ENCODE data around the gene PLPPR2. TPM values are rescaled to one million over a fixed set of nuclear protein-coding genes. Genes with fewer than 3 reads are reported as not detected.
"Not testable (repeated sequence)": the region's sequence is repeated elsewhere in the genome, so short reads cannot be mapped to it uniquely, and the experiment has no call there.

Gene PLPPR2
- total RNA-seq, 1 experiment from 2014 or later = 7.5 TPM

- ATAC-seq; H3K4me3 Mint-ChIP-seq; CTCF ChIA-PET; H3K9me3 Mint-ChIP-seq; DNase-seq (ENCODE audit: low spot score); H3K36me3 Mint-ChIP-seq; H3K27ac Mint-ChIP-seq; POLR2A ChIA-PET: not testable (repeated sequence)
- peaks cover 73% of the 10 kb centered on the region for H3K27me3 Mint-ChIP-seq (ENCODE audit: low read depth)
- peak; percentile 90 for TF ChIP-seq ZNF121 (CRISPR knock-in tag; IDR thresholded peaks at IDR 0.05)
- peaks cover 12% of the 10 kb centered on the region for H3K4me1 Mint-ChIP-seq
Observed at GRCh38 chr19:11354102-11354501, 1.1 kb upstream of the PLPPR2 start.

- no peaks in the 10 kb centered on the region for H3K36me3 Mint-ChIP-seq
- POLR2A ChIA-PET = no interaction called here
Observed at GRCh38 chr19:11356074-11356397, 804 bp downstream of the PLPPR2 start.

More at GRCh38 chr19:11356074-11356397, 804 bp downstream of the PLPPR2 start:
- peak overlapping the region; percentile 75 for H3K4me3 Mint-ChIP-seq
- H3K9me3 Mint-ChIP-seq = no peaks in the 10 kb centered on the region
- peaks cover 77% of the 10 kb centered on the region for H3K27me3 Mint-ChIP-seq (ENCODE audit: low read depth)
- H3K27ac Mint-ChIP-seq = no peak overlapping the region
- ATAC-seq = no peak
- CTCF ChIA-PET = no interaction called here
- no peak for DNase-seq (ENCODE audit: low spot score)
- H3K4me1 Mint-ChIP-seq = peaks cover 19% of the 10 kb centered on the region
- no peak for TF ChIP-seq KAT7 (CRISPR knock-in tag; IDR thresholded peaks at IDR 0.05; ENCODE audit: borderline replicate concordance)
- TF ChIP-seq ZNF512 (CRISPR knock-in tag; IDR thresholded peaks at IDR 0.05; ENCODE audit: borderline replicate concordance) = no peak
- TF ChIP-seq USF1 (CRISPR knock-in tag; IDR thresholded peaks at IDR 0.05) = no peak
- no peak for TF ChIP-seq ZBTB21 (CRISPR knock-in tag; IDR thresholded peaks at IDR 0.05; ENCODE audit: borderline replicate concordance)
- no peak for TF ChIP-seq FOXJ3 (CRISPR knock-in tag; IDR thresholded peaks at IDR 0.05; ENCODE audit: borderline replicate concordance)
- no peak for TF ChIP-seq ZNF281 (CRISPR knock-in tag; IDR thresholded peaks at IDR 0.05)
- TF ChIP-seq FOXK1 (CRISPR knock-in tag; IDR thresholded peaks at IDR 0.05) = no peak
- no peak for TF ChIP-seq E2F4 (CRISPR knock-in tag; IDR thresholded peaks at IDR 0.05; ENCODE audit: borderline replicate concordance, low read depth)
- TF ChIP-seq FOXP1 (CRISPR knock-in tag; IDR thresholded peaks at IDR 0.05; ENCODE audit: borderline replicate concordance) = no peak
- no peak for TF ChIP-seq MAX (CRISPR knock-in tag; IDR thresholded peaks at IDR 0.05)
- TF ChIP-seq IRF1 (CRISPR knock-in tag; IDR thresholded peaks at IDR 0.05) = no peak
- no peak for TF ChIP-seq RORB (CRISPR knock-in tag; IDR thresholded peaks at IDR 0.05)
- no peak for TF ChIP-seq IRF2 (CRISPR knock-in tag; IDR thresholded peaks at IDR 0.05; ENCODE audit: borderline replicate concordance, low read depth)
- TF ChIP-seq ZNF263 (CRISPR knock-in tag; IDR thresholded peaks at IDR 0.05; ENCODE audit: low read depth) = no peak
- no peak for TF ChIP-seq SMAD3 (CRISPR knock-in tag; IDR thresholded peaks at IDR 0.05; ENCODE audit: borderline replicate concordance)
- TF ChIP-seq NR2C2 (CRISPR knock-in tag; IDR thresholded peaks at IDR 0.05) = no peak
- no peak for TF ChIP-seq CDX4 (CRISPR knock-in tag; IDR thresholded peaks at IDR 0.05; ENCODE audit: borderline replicate concordance)
- no peak for TF ChIP-seq GABPB1 (CRISPR knock-in tag; IDR thresholded peaks at IDR 0.05)
- no peak for TF ChIP-seq USF2 (CRISPR knock-in tag; IDR thresholded peaks at IDR 0.05)

All from WTC11 (cell line).